H1 (cell line): ENCODE results near the gene RSL24D1.

Source experiments
- CHD2 ChIP-seq: IDR thresholded peaks from 2 replicates; pipeline ENCODE4 v1.6.1; 2012; ENCODE audit warnings: low read length, improper control_type of control experiment
- CTCF ChIP-seq, 3 experiments: IDR thresholded peaks; 1 replicate in 2 of 3; 2 replicates in 1 of 3; pipeline versions ENCODE4 v1.5.1 to v1.6.1; 2011; ENCODE audit warnings: low read length in 3 of 3, mild to moderate bottlenecking in 3 of 3, inconsistent platforms in 2 of 3, low read depth in 1 of 3, moderate library complexity in 1 of 3; ENCODE audit not compliant: insufficient read depth in 1 of 3; ENCODE audit errors: control extremely low read depth in 1 of 3
- EZH2 ChIP-seq: fragments of 200-600 bp; sonication (generic); IDR thresholded peaks from 2 replicates; pipeline ENCODE4 v1.7.1; 2012; ENCODE audit warnings: low read depth, mild to moderate bottlenecking, moderate library complexity, low read length, inconsistent platforms; ENCODE audit not compliant: severe bottlenecking
- MAX ChIP-seq: IDR thresholded peaks from 2 replicates; pipeline ENCODE4 v1.6.1; 2012; ENCODE audit warnings: inconsistent platforms
- YY1 ChIP-seq: IDR thresholded peaks from 2 replicates; pipeline ENCODE4 v1.6.1; 2011; ENCODE audit warnings: low read depth, mild to moderate bottlenecking, low read length

- no peak for TF ChIP-seq EZH2
- TF ChIP-seq CHD2: no peak
- TF ChIP-seq MAX: no peak
- no peak for TF ChIP-seq YY1
- no peak for TF ChIP-seq CTCF (IDR thresholded peaks at IDR 0.05; ENCODE audit: control extremely low read depth in 1 of 3, insufficient read depth in 1 of 3, low read depth in 1 of 3, low read length in 3 of 3)
Observed at GRCh38 chr15:55226127-55226526, 29.4 kb upstream of the RSL24D1 start.
